Endothelial cell of umbilical vein (primary cell): ENCODE data around the gene SMTNL2. TPM values are rescaled to one million over a fixed set of nuclear protein-coding genes. Genes with fewer than 3 reads are reported as not detected.

Experiments
- BruUV-seq: library from RNA; stranded (reverse); fragments of 400-500 nt; replicated peaks from 2 replicates; lab custom pipeline; 2021; lab: Mats Ljungman, UMichigan
- CTCF ChIA-PET: fragments of 300-600, 350-600 bp; sonication (Branson Sonifier 250); formaldehyde crosslinking; loops from one replicate; lab custom pipeline; 2021; ENCODE audit warnings: antibody characterized with exemption, inconsistent platforms; lab: Charles Lee
- POLR2A ChIA-PET: fragments of 300-600, 350-600 bp; sonication (Branson Sonifier 250); formaldehyde crosslinking; loops from one replicate; lab custom pipeline; 2021; ENCODE audit warnings: antibody characterized with exemption, inconsistent platforms; lab: Charles Lee
- DNase-seq: peaks from one replicate; pipeline ENCODE4 v3.0.0-alpha.2; 2011; ENCODE audit warnings: low read depth, low spot score
- FAIRE-seq: peaks from 2 replicates; lab custom pipeline; 2011; peaks lifted over from hg19 to GRCh38; lab: Jason Lieb, UNC
- H2AFZ ChIP-seq: 2 replicates; pipeline ENCODE4 v1.6.0; 2012; ENCODE audit warnings: low read depth, low read length, control low read depth, inconsistent platforms
- H3K27ac ChIP-seq: 2 replicates; pipeline ENCODE4 v1.5.1; 2011; ENCODE audit warnings: low read depth, mild to moderate bottlenecking, control low read depth, low read length, moderate library complexity; ENCODE audit not compliant: insufficient read depth
- H3K27me3 ChIP-seq, 2 experiments: 2 replicates each; pipeline versions ENCODE4 v1.6.0 to v1.6.1; 2011; ENCODE audit warnings: low read length in 2 of 2, mixed read lengths in 1 of 2; ENCODE audit not compliant: control insufficient read depth in 2 of 2, insufficient read depth in 2 of 2
- H3K36me3 ChIP-seq, 2 experiments: 2 replicates in 1 of 2; 3 replicates in 1 of 2; pipeline ENCODE4 v1.5.1; 2011; ENCODE audit warnings: low read length in 2 of 2, mild to moderate bottlenecking in 1 of 2, moderate library complexity in 1 of 2; ENCODE audit not compliant: control insufficient read depth in 2 of 2, insufficient read depth in 2 of 2; ENCODE audit errors: extremely low read depth in 1 of 2
- H3K4me1 ChIP-seq: 3 replicates; pipeline ENCODE4 v1.5.1; 2011; ENCODE audit warnings: mild to moderate bottlenecking, low read length; ENCODE audit not compliant: control insufficient read depth, insufficient read depth; ENCODE audit errors: extremely low read depth
- H3K4me2 ChIP-seq: 2 replicates; pipeline ENCODE4 v1.6.1; 2011; ENCODE audit warnings: low read length, control low read depth, mixed read lengths; ENCODE audit not compliant: insufficient read depth
- H3K4me3 ChIP-seq, 3 experiments: fragments of 200-600 bp in 1 of 3; sonication (generic), shearing (Covaris generic) in 1 of 3; replicated peaks in 1 of 3; 2 replicates each; pipeline ENCODE4 v1.5.1; 2011 to 2016; ENCODE audit warnings: control low read depth in 3 of 3, low read length in 3 of 3, mild to moderate bottlenecking in 2 of 3, inconsistent platforms in 1 of 3, low read depth in 1 of 3, moderate library complexity in 1 of 3; ENCODE audit not compliant: insufficient read depth in 1 of 3
- H3K79me2 ChIP-seq: 2 replicates; pipeline ENCODE4 v1.6.0; 2012; ENCODE audit warnings: low read length, inconsistent platforms; ENCODE audit not compliant: control insufficient read depth, insufficient read depth
- H3K9ac ChIP-seq: replicated peaks from 2 replicates; pipeline ENCODE3; 2011; ENCODE audit warnings: low read length, control low read depth; ENCODE audit not compliant: insufficient read depth; ENCODE audit errors: extremely low read depth
- H3K9me1 ChIP-seq: replicated peaks from 3 replicates; pipeline ENCODE4 v1.6.0; 2011; ENCODE audit warnings: mild to moderate bottlenecking, low read length; ENCODE audit not compliant: control insufficient read depth, insufficient read depth; ENCODE audit errors: extremely low read depth
- H3K9me3 ChIP-seq: replicated peaks from 2 replicates; pipeline ENCODE4 v1.5.1; 2012; ENCODE audit warnings: low read length, inconsistent platforms; ENCODE audit not compliant: control insufficient read depth, insufficient read depth
- H4K20me1 ChIP-seq: replicated peaks from 2 replicates; pipeline ENCODE3; 2011; ENCODE audit warnings: mild to moderate bottlenecking, low read length; ENCODE audit not compliant: control insufficient read depth, insufficient read depth; ENCODE audit errors: extremely low read depth
- CTCF ChIP-seq, 2 donors: IDR thresholded peaks; 1 replicate in 1 of 2; 2 replicates in 1 of 2; pipeline ENCODE4 v1.5.1; 2011; ENCODE audit warnings: low read length in 2 of 2, mild to moderate bottlenecking in 2 of 2, moderate library complexity in 2 of 2, control low read depth in 1 of 2, inconsistent platforms in 1 of 2, low read depth in 1 of 2; ENCODE audit not compliant: insufficient read depth in 1 of 2; ENCODE audit errors: extremely low read depth in 1 of 2
- MYC ChIP-seq: IDR thresholded peaks from one replicate; pipeline ENCODE4 v1.6.1; 2011; ENCODE audit warnings: mild to moderate bottlenecking, low read depth, low read length
- POLR2A ChIP-seq: IDR thresholded peaks from 2 replicates; pipeline ENCODE4 v1.6.1; 2012; ENCODE audit warnings: low read depth, mild to moderate bottlenecking, control low read depth, low read length
- dilution Hi-C: fragments of 300-500 bp; cut with MboI; formaldehyde crosslinking; loops from one replicate; pipeline ENCODE4 v1.15.0; 2019; ENCODE audit warnings: low sequenced_read_pairs; ENCODE audit not compliant: extremely low pct_ligation_motif_present
- intact Hi-C: fragments of 100-400 bp; cut with micrococcal nuclease; formaldehyde crosslinking; loops from one replicate; pipeline ENCODE4 v1.10.0; 2022
- polyA plus RNA-seq, 4 experiments: library from polyadenylated mRNA; depleted of rRNA in 3 of 4; stranded (reverse) in 3 of 4; unstranded in 1 of 4; fragments of >200 nt; gene quantifications; 2 replicates each; pipeline versions ENCODE4 v1.2.1 to v1.2.3, GENCODE V29; 2011 to 2012; ENCODE audit warnings: missing spikeins in 1 of 4
- total RNA-seq: library from RNA; stranded (reverse); gene quantifications from 2 replicates; pipeline ENCODE4 v1.2.3, GENCODE V29; 2021

The SMTNL2 gene
- total and polyA plus RNA-seq, 2 donors (not counting 3 experiments of a cell fraction or from before 2014, with no cell fraction given): not detected

GRCh38 chr17:4551141-4551540, 33.2 kb upstream of the SMTNL2 start:
- dilution Hi-C loops (no loop called here), intact Hi-C loops (no loop called here)
- ChIA-PET CTCF (interaction anchor here (0.6 to 1.4 kb wide), 4 partner anchors 13 to 130 kb away, joined by 3 to 5 read pairs (median 4); no protein-coding TSS in a partner anchor), POLR2A (no interaction called here)
- no peak overlapping the region for H2AFZ ChIP-seq
- peaks cover 17% of the 10 kb centered on the region for H3K4me1 ChIP-seq
- H3K4me2 ChIP-seq: no peak overlapping the region
- H3K36me3 ChIP-seq: peaks cover 5 to 32% of the 10 kb centered on the region in 2 experiments
- H4K20me1 ChIP-seq: no peaks in the 10 kb centered on the region
- no peaks in the 10 kb centered on the region for H3K27me3 ChIP-seq
- H3K9me3 ChIP-seq: no peaks in the 10 kb centered on the region
- peaks cover 20% of the 10 kb centered on the region for H3K79me2 ChIP-seq
- no peak for DNase-seq
- peak; percentile 9 to 23 for TF ChIP-seq CTCF (IDR thresholded peaks at IDR 0.05; ENCODE audit: extremely low read depth in 1 of 2, insufficient read depth in 1 of 2, low read depth in 1 of 2, low read length in 2 of 2)
- TF ChIP-seq MYC: no peak
- no TSS peak for BruUV-seq
- no peak overlapping the region for H3K9ac ChIP-seq
- FAIRE-seq: no peak
- H3K9me1 ChIP-seq: no peaks in the 10 kb centered on the region
- H3K27ac ChIP-seq: no peak overlapping the region
- H3K4me3 ChIP-seq: no peak overlapping the region

- TF ChIP-seq POLR2A (no peak), CTCF (IDR thresholded peaks at IDR 0.05; ENCODE audit: extremely low read depth in 1 of 2, insufficient read depth in 1 of 2, low read depth in 1 of 2, low read length in 2 of 2) (no peak)
- H3K36me3 ChIP-seq: peaks cover 2 to 32% of the 10 kb centered on the region in 2 experiments
- no peaks in the 10 kb centered on the region for H3K9me3 ChIP-seq
- H2AFZ ChIP-seq: no peak overlapping the region
- intact Hi-C loops: no loop called here
- BruUV-seq: TSS peak; percentile 6
- ChIA-PET CTCF (interaction anchor here (1.1 to 1.8 kb wide), 5 partner anchors 9 to 131 kb away, joined by 3 to 6 read pairs (median 4); no protein-coding TSS in a partner anchor), POLR2A (no interaction called here)
- DNase-seq: no peak
- dilution Hi-C loops: no loop called here
- no peak overlapping the region for H3K27ac ChIP-seq
- H3K9ac ChIP-seq: no peak overlapping the region
- no peaks in the 10 kb centered on the region for H4K20me1 ChIP-seq
- no peak overlapping the region for H3K4me3 ChIP-seq
- peaks cover 17% of the 10 kb centered on the region for H3K4me1 ChIP-seq
- peaks cover 20% of the 10 kb centered on the region for H3K79me2 ChIP-seq
- H3K27me3 ChIP-seq: no peaks in the 10 kb centered on the region
- H3K9me1 ChIP-seq: no peaks in the 10 kb centered on the region
- FAIRE-seq: no peak
- no peak overlapping the region for H3K4me2 ChIP-seq
Observed at GRCh38 chr17:4551796-4552525, 32.4 kb upstream of the SMTNL2 start.
